GM15510 (cell line): ENCODE results near the gene SLC24A4.

ENCODE experiments used
- POLR2A ChIP-seq: IDR thresholded peaks from 3 replicates; pipeline ENCODE4 v1.6.1; 2011; ENCODE audit warnings: borderline replicate concordance; ENCODE audit not compliant: insufficient read length; ENCODE audit errors: extremely low read depth

Gene SLC24A4

GRCh38 chr14:92431199-92431725 lies 108.3 kb downstream of the SLC24A4 start:
- TF ChIP-seq POLR2A, result no peak

- TF ChIP-seq POLR2A, result no peak
These were observed 110.4 kb downstream of the SLC24A4 start for GRCh38 chr14:92433407-92433806.

DNA sequence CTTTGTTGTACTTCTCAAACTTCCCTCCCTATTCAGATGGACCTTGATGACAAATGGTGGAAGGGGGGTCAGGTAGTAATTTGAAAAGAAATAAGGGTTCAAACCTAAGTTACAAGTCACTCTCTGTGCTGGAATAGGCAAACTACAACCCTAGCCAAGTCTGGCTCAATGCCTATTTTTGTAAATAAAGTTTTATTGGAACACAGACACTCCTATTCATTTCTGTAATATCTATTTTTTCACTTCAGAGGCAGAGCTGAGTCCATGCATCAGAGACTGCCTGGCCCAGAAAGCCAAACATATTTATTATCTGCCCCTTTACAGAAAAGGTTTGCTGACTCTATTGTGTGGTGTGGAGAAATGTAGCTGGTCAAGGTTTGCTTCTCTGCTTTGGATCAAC lies 112.2 kb downstream of the SLC24A4 start:
- TF ChIP-seq POLR2A, result no peak

GRCh38 chr14:92436115-92436776 lies 113.3 kb downstream of the SLC24A4 start:
- TF ChIP-seq POLR2A, result no peak

DNA sequence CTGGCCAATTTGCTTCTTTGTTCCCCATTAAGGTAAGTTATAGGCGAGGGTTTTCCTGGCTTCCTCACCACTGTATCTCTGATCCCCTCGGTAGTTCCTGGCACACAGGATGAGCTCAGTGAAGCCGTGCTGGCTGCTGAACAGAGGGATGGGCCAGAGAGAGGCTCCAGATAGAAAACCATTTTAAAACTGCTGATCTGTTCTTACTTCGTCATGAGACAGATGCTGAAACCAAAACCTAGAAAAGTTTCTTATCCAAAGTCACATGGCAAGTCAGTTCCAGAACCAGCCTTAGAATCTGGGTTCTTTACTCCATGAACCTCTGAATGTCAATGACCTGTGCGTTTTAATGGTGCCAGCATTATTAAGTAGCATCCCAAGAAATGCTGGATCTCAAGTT lies 114.3 kb downstream of the SLC24A4 start:
- no peak for TF ChIP-seq POLR2A

GRCh38 chr14:92437729-92438285 lies 114.8 kb downstream of the SLC24A4 start:
- no peak for TF ChIP-seq POLR2A

GRCh38 chr14:92439537-92440344 lies 116.8 kb downstream of the SLC24A4 start:
- no peak for TF ChIP-seq POLR2A

GRCh38 chr14:92440345-92441003 lies 117.5 kb downstream of the SLC24A4 start:
- TF ChIP-seq POLR2A, result no peak

- TF ChIP-seq POLR2A, result no peak
These were observed 119.0 kb downstream of the SLC24A4 start for GRCh38 chr14:92441751-92442504.

DNA sequence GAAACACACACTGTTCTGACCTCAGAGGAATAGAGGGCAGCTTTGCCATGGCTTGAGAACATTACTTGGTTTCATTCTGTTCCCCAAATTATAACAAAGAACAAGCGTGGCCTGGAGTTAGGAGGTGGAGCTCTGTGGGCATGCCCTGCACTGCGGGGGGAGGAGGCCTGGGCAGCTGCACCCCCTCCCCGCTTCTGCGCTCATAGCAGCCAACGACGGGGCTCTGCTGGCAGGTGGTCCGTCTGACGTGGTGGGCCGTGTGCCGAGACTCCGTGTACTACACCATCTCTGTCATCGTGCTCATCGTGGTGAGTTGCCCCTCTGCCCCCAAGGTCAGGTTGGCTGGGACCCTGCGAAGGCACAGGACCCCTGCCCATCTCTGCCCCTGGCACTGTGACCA lies 120.2 kb downstream of the SLC24A4 start:
- TF ChIP-seq POLR2A, result no peak

- TF ChIP-seq POLR2A, result no peak
These were observed 120.8 kb downstream of the SLC24A4 start for GRCh38 chr14:92443741-92444140.

DNA sequence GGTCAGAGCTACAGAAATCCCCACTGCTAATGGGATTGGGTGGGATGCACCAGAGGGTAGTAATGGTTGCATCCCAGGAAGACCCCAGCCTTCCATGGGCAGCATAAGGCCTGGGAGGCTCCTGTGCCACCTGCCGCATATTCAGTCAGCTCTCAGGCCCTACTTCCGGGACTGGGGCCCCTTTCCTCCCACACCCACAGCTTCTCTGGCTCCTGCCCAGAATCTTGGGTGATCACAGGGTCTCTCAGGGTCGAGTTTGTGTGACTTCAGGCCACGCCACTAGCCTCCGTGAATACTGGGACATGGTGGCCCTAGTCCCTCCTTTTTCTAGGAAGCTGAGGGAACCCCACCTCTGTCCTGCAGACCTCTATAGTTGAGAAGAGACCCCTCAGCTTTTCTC lies 123.8 kb downstream of the SLC24A4 start:
- TF ChIP-seq POLR2A, result no peak

- TF ChIP-seq POLR2A, result no peak
These were observed 124.6 kb downstream of the SLC24A4 start for GRCh38 chr14:92447416-92448197.
